WTC11 (cell line): ENCODE data around the gene PRR15L. TPM values are rescaled to one million over a fixed set of nuclear protein-coding genes. Genes with fewer than 3 reads are reported as not detected.
A peak's percentile ranks its signal among the peaks of the same experiment; 100 is the strongest.

ENCODE experiments used
- ATAC-seq: fragments of 200-7000 bp; cut with Tn5 transposase; 2 replicates; pipeline ENCODE4 v1.10.0; 2021; ENCODE audit warnings: mild to moderate bottlenecking, moderate library complexity
- CTCF ChIA-PET: fragments of 300-600 bp; sonication (Branson Sonifier 250); formaldehyde crosslinking; loops from one replicate; lab custom pipeline; 2021; ENCODE audit warnings: antibody characterized with exemption; lab: Charles Lee
- POLR2A ChIA-PET: fragments of 350-600 bp; sonication (Branson Sonifier 250); formaldehyde crosslinking; loops from one replicate; lab custom pipeline; 2021; ENCODE audit warnings: antibody characterized with exemption; lab: Charles Lee
- DNase-seq: peaks from one replicate; pipeline ENCODE4 v3.0.0; 2021; ENCODE audit warnings: low spot score
- H3K27ac Mint-ChIP-seq: 2 replicates; pipeline ENCODE4 v1.8.0; 2021; ENCODE audit warnings: mixed read lengths
- H3K27me3 Mint-ChIP-seq: 2 replicates; pipeline ENCODE4 v1.8.0; 2021; ENCODE audit warnings: low read depth, mild to moderate bottlenecking, moderate library complexity, mixed read lengths
- H3K36me3 Mint-ChIP-seq: 2 replicates; pipeline ENCODE4 v1.8.0; 2021; ENCODE audit warnings: mixed read lengths
- H3K4me1 Mint-ChIP-seq: 2 replicates; pipeline ENCODE4 v1.8.0; 2022; ENCODE audit warnings: mixed read lengths
- H3K4me3 Mint-ChIP-seq: 2 replicates; pipeline ENCODE4 v1.8.0; 2021; ENCODE audit warnings: mild to moderate bottlenecking, moderate library complexity, mixed read lengths
- H3K9me3 Mint-ChIP-seq: 2 replicates; pipeline ENCODE4 v1.8.0; 2021; ENCODE audit warnings: mixed read lengths
- EMX1 ChIP-seq: fragments of 250-450 bp; sonication (Bioruptor Pico); IDR thresholded peaks from 2 replicates; pipeline ENCODE4 v1.8.0; 2021; ENCODE audit warnings: mild to moderate bottlenecking
- NFE2L1 ChIP-seq: sonication (generic); formaldehyde crosslinking; IDR thresholded peaks from 2 replicates; pipeline ENCODE4 v1.8.1; 2023; ENCODE audit warnings: missing genetic modification reagents
- NR1H2 ChIP-seq: sonication (generic); formaldehyde crosslinking; IDR thresholded peaks from 2 replicates; pipeline ENCODE4 v1.9.0; 2021; ENCODE audit warnings: mild to moderate bottlenecking, moderate library complexity, missing genetic modification reagents
- NR3C1 ChIP-seq: sonication (generic); formaldehyde crosslinking; conservative IDR thresholded peaks from 2 replicates; pipeline ENCODE4 v1.8.1; 2023; ENCODE audit warnings: low read depth, mild to moderate bottlenecking, missing genetic modification reagents
- ZNF219 ChIP-seq: sonication (generic); formaldehyde crosslinking; IDR thresholded peaks from 2 replicates; pipeline ENCODE4 v1.8.0; 2023; ENCODE audit warnings: missing genetic modification reagents, mild to moderate bottlenecking, borderline replicate concordance
- ZNF396 ChIP-seq: fragments of 250-450 bp; sonication (Bioruptor Pico); IDR thresholded peaks from 2 replicates; pipeline ENCODE4 v1.8.0; 2021; ENCODE audit warnings: mild to moderate bottlenecking, moderate library complexity, borderline replicate concordance
- total RNA-seq: library from RNA; stranded (reverse); gene quantifications from 3 replicates; pipeline ENCODE4 v1.2.3, GENCODE V29; 2021
- TF ChIP-seq, protein P1 (sequence below): fragments of 250-450 bp; sonication (Bioruptor Pico); IDR thresholded peaks from 2 replicates; pipeline ENCODE4 v1.8.0; 2021; ENCODE audit warnings: mild to moderate bottlenecking
- TF ChIP-seq, protein P2 (sequence below): sonication (generic); formaldehyde crosslinking; IDR thresholded peaks from 2 replicates; pipeline ENCODE4 v1.8.1; 2022; ENCODE audit warnings: missing genetic modification reagents, borderline replicate concordance
- TF ChIP-seq, protein P3 (sequence below): sonication (generic); formaldehyde crosslinking; IDR thresholded peaks from 2 replicates; pipeline ENCODE4 v1.8.0; 2022; ENCODE audit warnings: mild to moderate bottlenecking, missing genetic modification reagents
- TF ChIP-seq, protein P4 (sequence below): sonication (generic); formaldehyde crosslinking; IDR thresholded peaks from 2 replicates; pipeline ENCODE4 v1.8.0; 2023; ENCODE audit warnings: mild to moderate bottlenecking, missing genetic modification reagents
- TF ChIP-seq, protein P5 (sequence below): sonication (generic); formaldehyde crosslinking; IDR thresholded peaks from 2 replicates; pipeline ENCODE4 v1.8.1; 2023; ENCODE audit warnings: mild to moderate bottlenecking, missing genetic modification reagents, borderline replicate concordance
- TF ChIP-seq, protein P6 (sequence below): sonication (generic); formaldehyde crosslinking; IDR thresholded peaks from 2 replicates; pipeline ENCODE4 v1.8.0; 2023; ENCODE audit warnings: missing genetic modification reagents, mild to moderate bottlenecking, borderline replicate concordance
- TF ChIP-seq, protein P7 (sequence below): sonication (generic); formaldehyde crosslinking; IDR thresholded peaks from 2 replicates; pipeline ENCODE4 v1.8.1; 2023; ENCODE audit warnings: mild to moderate bottlenecking, moderate library complexity, missing genetic modification reagents

Gene PRR15L
- total RNA-seq, 1 experiment from 2014 or later, result 0.59 TPM

DNA sequence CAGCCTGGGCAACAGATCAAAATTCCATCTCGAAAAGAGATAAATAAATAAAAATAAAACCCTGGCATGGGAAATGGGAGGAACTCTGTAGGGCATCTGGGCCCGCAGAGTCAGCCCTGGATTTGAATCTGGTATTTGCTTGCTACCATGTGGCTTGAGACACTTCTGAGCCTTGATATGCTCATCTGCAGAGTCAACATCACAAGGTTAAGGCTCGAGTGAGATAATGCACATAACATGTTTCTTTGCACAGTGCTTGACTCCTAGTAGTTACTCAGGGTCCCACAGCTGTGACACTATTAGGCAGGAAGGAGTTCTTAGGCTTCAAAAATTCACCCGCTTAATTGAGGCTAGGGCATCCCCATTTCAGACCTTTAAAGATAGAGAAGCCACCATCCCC, 34.5 kb upstream of the PRR15L start:
- Mint-ChIP-seq H3K4me1 (peaks cover 59% of the 10 kb centered on the region), H3K9me3 (no peaks in the 10 kb centered on the region), H3K4me3 (no peak overlapping the region), H3K27ac (no peak overlapping the region), H3K36me3 (no peaks in the 10 kb centered on the region), H3K27me3 (no peaks in the 10 kb centered on the region)
- TF ChIP-seq, protein P1, sequence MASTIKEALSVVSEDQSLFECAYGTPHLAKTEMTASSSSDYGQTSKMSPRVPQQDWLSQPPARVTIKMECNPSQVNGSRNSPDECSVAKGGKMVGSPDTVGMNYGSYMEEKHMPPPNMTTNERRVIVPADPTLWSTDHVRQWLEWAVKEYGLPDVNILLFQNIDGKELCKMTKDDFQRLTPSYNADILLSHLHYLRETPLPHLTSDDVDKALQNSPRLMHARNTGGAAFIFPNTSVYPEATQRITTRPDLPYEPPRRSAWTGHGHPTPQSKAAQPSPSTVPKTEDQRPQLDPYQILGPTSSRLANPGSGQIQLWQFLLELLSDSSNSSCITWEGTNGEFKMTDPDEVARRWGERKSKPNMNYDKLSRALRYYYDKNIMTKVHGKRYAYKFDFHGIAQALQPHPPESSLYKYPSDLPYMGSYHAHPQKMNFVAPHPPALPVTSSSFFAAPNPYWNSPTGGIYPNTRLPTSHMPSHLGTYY (CRISPR knock-in tag), result no peak
- TF ChIP-seq, protein P2, sequence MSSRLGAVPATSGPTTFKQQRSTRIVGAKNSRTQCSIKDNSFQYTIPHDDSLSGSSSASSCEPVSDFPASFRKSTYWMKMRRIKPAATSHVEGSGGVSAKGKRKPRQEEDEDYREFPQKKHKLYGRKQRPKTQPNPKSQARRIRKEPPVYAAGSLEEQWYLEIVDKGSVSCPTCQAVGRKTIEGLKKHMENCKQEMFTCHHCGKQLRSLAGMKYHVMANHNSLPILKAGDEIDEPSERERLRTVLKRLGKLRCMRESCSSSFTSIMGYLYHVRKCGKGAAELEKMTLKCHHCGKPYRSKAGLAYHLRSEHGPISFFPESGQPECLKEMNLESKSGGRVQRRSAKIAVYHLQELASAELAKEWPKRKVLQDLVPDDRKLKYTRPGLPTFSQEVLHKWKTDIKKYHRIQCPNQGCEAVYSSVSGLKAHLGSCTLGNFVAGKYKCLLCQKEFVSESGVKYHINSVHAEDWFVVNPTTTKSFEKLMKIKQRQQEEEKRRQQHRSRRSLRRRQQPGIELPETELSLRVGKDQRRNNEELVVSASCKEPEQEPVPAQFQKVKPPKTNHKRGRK, result no peak
- ChIA-PET CTCF (interaction anchor here (1.2 to 2.0 kb wide), 3 partner anchors 12 to 45 kb away, joined by 3 to 9 read pairs (median 5); no protein-coding TSS in a partner anchor), POLR2A (no interaction called here)
- no peak for DNase-seq
- no peak for ATAC-seq

DNA sequence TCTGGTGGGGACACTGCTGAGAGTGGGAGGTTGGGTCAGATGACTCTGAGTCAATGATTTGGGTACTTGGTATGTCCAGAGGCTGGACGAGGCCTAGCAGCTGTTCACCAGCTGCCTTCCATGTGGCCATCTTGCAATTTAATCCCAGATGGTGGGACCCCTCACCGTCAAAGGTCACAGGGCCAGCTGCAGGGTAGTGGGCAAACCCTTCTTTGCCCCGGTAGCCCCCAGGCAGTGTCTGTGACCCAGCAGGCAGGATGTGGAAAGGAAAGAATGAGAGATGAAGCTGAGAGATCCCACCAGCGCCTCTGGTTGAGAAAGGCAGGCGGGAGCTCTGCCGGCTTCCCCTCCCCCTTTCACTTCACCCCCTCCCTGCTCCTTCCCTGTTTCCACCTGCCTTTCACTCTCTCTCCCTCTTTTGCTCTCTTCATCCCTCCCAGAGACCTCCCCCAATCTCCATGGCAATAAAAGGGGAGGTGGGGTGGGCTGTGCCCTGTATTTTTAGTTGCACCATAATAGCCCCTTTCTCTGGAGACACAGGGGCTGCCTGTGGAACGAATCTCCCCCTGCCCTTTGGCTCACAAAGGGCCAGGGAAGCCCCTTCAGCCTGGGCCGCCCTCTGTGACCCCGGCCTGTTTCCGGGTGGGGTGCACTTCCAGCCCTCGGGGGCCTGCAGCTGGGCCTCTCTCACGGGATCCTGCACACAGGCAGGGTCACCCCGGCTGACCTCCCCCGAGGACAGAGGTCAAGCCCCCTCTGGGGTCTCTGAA, 33.5 kb upstream of the PRR15L start:
- no peaks in the 10 kb centered on the region for H3K9me3 Mint-ChIP-seq
- H3K4me1 Mint-ChIP-seq, result peaks cover 64% of the 10 kb centered on the region
- H3K4me3 Mint-ChIP-seq, result peak overlapping the region; percentile 48
- no peaks in the 10 kb centered on the region for H3K36me3 Mint-ChIP-seq
- peak; percentile 48 for ATAC-seq
- no peak for DNase-seq
- CTCF ChIA-PET, result interaction anchor here (0.6 to 2.0 kb wide), 11 partner anchors 11 to 148 kb away, joined by 3 to 13 read pairs (median 5); partner anchors contain the start of genes CDK5RAP3 and PRR15L
- H3K27me3 Mint-ChIP-seq, result no peaks in the 10 kb centered on the region
- POLR2A ChIA-PET, result no interaction called here
- no peak overlapping the region; the same call in 1 of the 2 replicates for H3K27ac Mint-ChIP-seq
- TF ChIP-seq NR3C1 (CRISPR knock-in tag), result no peak
- TF ChIP-seq, protein P3, sequence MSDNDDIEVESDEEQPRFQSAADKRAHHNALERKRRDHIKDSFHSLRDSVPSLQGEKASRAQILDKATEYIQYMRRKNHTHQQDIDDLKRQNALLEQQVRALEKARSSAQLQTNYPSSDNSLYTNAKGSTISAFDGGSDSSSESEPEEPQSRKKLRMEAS (CRISPR knock-in tag), result peak; percentile 30; the same call in 1 of the 2 replicates
- TF ChIP-seq, protein P4, sequence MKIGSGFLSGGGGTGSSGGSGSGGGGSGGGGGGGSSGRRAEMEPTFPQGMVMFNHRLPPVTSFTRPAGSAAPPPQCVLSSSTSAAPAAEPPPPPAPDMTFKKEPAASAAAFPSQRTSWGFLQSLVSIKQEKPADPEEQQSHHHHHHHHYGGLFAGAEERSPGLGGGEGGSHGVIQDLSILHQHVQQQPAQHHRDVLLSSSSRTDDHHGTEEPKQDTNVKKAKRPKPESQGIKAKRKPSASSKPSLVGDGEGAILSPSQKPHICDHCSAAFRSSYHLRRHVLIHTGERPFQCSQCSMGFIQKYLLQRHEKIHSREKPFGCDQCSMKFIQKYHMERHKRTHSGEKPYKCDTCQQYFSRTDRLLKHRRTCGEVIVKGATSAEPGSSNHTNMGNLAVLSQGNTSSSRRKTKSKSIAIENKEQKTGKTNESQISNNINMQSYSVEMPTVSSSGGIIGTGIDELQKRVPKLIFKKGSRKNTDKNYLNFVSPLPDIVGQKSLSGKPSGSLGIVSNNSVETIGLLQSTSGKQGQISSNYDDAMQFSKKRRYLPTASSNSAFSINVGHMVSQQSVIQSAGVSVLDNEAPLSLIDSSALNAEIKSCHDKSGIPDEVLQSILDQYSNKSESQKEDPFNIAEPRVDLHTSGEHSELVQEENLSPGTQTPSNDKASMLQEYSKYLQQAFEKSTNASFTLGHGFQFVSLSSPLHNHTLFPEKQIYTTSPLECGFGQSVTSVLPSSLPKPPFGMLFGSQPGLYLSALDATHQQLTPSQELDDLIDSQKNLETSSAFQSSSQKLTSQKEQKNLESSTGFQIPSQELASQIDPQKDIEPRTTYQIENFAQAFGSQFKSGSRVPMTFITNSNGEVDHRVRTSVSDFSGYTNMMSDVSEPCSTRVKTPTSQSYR, result 0 out of 2 replicates have a peak, but pooled peaks have one; percentile 18
- no peak for TF ChIP-seq EMX1
- no peak for TF ChIP-seq NFE2L1 (CRISPR knock-in tag)
- TF ChIP-seq, protein P5, sequence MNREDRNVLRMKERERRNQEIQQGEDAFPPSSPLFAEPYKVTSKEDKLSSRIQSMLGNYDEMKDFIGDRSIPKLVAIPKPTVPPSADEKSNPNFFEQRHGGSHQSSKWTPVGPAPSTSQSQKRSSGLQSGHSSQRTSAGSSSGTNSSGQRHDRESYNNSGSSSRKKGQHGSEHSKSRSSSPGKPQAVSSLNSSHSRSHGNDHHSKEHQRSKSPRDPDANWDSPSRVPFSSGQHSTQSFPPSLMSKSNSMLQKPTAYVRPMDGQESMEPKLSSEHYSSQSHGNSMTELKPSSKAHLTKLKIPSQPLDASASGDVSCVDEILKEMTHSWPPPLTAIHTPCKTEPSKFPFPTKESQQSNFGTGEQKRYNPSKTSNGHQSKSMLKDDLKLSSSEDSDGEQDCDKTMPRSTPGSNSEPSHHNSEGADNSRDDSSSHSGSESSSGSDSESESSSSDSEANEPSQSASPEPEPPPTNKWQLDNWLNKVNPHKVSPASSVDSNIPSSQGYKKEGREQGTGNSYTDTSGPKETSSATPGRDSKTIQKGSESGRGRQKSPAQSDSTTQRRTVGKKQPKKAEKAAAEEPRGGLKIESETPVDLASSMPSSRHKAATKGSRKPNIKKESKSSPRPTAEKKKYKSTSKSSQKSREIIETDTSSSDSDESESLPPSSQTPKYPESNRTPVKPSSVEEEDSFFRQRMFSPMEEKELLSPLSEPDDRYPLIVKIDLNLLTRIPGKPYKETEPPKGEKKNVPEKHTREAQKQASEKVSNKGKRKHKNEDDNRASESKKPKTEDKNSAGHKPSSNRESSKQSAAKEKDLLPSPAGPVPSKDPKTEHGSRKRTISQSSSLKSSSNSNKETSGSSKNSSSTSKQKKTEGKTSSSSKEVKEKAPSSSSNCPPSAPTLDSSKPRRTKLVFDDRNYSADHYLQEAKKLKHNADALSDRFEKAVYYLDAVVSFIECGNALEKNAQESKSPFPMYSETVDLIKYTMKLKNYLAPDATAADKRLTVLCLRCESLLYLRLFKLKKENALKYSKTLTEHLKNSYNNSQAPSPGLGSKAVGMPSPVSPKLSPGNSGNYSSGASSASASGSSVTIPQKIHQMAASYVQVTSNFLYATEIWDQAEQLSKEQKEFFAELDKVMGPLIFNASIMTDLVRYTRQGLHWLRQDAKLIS (CRISPR knock-in tag), result no peak
- TF ChIP-seq NR1H2, result no peak
- TF ChIP-seq, protein P6, sequence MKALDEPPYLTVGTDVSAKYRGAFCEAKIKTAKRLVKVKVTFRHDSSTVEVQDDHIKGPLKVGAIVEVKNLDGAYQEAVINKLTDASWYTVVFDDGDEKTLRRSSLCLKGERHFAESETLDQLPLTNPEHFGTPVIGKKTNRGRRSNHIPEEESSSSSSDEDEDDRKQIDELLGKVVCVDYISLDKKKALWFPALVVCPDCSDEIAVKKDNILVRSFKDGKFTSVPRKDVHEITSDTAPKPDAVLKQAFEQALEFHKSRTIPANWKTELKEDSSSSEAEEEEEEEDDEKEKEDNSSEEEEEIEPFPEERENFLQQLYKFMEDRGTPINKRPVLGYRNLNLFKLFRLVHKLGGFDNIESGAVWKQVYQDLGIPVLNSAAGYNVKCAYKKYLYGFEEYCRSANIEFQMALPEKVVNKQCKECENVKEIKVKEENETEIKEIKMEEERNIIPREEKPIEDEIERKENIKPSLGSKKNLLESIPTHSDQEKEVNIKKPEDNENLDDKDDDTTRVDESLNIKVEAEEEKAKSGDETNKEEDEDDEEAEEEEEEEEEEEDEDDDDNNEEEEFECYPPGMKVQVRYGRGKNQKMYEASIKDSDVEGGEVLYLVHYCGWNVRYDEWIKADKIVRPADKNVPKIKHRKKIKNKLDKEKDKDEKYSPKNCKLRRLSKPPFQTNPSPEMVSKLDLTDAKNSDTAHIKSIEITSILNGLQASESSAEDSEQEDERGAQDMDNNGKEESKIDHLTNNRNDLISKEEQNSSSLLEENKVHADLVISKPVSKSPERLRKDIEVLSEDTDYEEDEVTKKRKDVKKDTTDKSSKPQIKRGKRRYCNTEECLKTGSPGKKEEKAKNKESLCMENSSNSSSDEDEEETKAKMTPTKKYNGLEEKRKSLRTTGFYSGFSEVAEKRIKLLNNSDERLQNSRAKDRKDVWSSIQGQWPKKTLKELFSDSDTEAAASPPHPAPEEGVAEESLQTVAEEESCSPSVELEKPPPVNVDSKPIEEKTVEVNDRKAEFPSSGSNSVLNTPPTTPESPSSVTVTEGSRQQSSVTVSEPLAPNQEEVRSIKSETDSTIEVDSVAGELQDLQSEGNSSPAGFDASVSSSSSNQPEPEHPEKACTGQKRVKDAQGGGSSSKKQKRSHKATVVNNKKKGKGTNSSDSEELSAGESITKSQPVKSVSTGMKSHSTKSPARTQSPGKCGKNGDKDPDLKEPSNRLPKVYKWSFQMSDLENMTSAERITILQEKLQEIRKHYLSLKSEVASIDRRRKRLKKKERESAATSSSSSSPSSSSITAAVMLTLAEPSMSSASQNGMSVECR (CRISPR knock-in tag), result no peak
- TF ChIP-seq ZNF396 (CRISPR knock-in tag), result no peak
- TF ChIP-seq, protein P7, sequence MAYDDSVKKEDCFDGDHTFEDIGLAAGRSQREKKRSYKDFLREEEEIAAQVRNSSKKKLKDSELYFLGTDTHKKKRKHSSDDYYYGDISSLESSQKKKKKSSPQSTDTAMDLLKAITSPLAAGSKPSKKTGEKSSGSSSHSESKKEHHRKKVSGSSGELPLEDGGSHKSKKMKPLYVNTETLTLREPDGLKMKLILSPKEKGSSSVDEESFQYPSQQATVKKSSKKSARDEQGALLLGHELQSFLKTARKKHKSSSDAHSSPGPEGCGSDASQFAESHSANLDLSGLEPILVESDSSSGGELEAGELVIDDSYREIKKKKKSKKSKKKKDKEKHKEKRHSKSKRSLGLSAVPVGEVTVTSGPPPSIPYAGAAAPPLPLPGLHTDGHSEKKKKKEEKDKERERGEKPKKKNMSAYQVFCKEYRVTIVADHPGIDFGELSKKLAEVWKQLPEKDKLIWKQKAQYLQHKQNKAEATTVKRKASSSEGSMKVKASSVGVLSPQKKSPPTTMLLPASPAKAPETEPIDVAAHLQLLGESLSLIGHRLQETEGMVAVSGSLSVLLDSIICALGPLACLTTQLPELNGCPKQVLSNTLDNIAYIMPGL, result 0 out of 2 replicates have a peak, but pooled peaks have one; percentile 46
- no peak for TF ChIP-seq ZNF219
